Hepatocyte (in vitro differentiated cells): Measurements from ENCODE around the gene NT5DC1.

Experiments
- CTCF ChIP-seq: fragments of 200-600 bp; sonication (generic); IDR thresholded peaks from 2 replicates; pipeline ENCODE4 v1.5.1; 2016; ENCODE audit warnings: antibody characterized with exemption, mild to moderate bottlenecking; ENCODE audit not compliant: poor library complexity
- EZH2 ChIP-seq: fragments of 200-600 bp; sonication (generic); IDR thresholded peaks from 2 replicates; pipeline ENCODE4 v1.6.1; 2016; ENCODE audit warnings: antibody characterized with exemption, mild to moderate bottlenecking, borderline replicate concordance
- EZH2phosphoT487 ChIP-seq: fragments of 200-600 bp; sonication (generic); IDR thresholded peaks from one replicate; pipeline ENCODE4 v1.6.1; 2018; ENCODE audit warnings: antibody characterized with exemption, mild to moderate bottlenecking, low read depth, moderate library complexity; ENCODE audit not compliant: unreplicated experiment, severe bottlenecking

- TF ChIP-seq CTCF (no peak), EZH2phosphoT487 (no peak), EZH2 (no peak)
Observed at GRCh38 chr6:116062496-116062895, 38.2 kb upstream of the NT5DC1 start.
